GM21447 (cell line): ENCODE measurements around the gene MAPKAPK5.
"Not testable (repeated sequence)": the region's sequence is repeated elsewhere in the genome, so short reads cannot be mapped to it uniquely, and the experiment has no call there.

Source experiments
- ATAC-seq: cut with Tn5 transposase; IDR thresholded peaks from one replicate; pipeline ENCODE4 v1.9.1; 2021; ENCODE audit not compliant: unreplicated experiment

The MAPKAPK5 gene

GRCh38 chr12:111826992-111827391 is 15.0 kb upstream of the MAPKAPK5 start:
- ATAC-seq = no peak

- ATAC-seq = no peak
Measured at GRCh38 chr12:111827907-111828306, 14.1 kb upstream of the MAPKAPK5 start.

GRCh38 chr12:111828338-111828979 is 13.6 kb upstream of the MAPKAPK5 start:
- no peak for ATAC-seq

GRCh38 chr12:111829635-111830034 is 12.4 kb upstream of the MAPKAPK5 start:
- not testable (repeated sequence) for ATAC-seq

- not testable (repeated sequence) for ATAC-seq
Measured at GRCh38 chr12:111834740-111835386, 7.2 kb upstream of the MAPKAPK5 start.

- not testable (repeated sequence) for ATAC-seq
Measured at GRCh38 chr12:111835531-111836181, 6.4 kb upstream of the MAPKAPK5 start.

GRCh38 chr12:111838353-111838752 is 3.7 kb upstream of the MAPKAPK5 start:
- no peak for ATAC-seq

- no peak for ATAC-seq
Measured at GRCh38 chr12:111840807-111841206, 1.2 kb upstream of the MAPKAPK5 start.

- ATAC-seq = peak; percentile 2
Measured at GRCh38 chr12:111841236-111841749, 735 bp upstream of the MAPKAPK5 start.

- peak; percentile 12 for ATAC-seq
Measured at GRCh38 chr12:111842556-111843396, 748 bp downstream of the MAPKAPK5 start.

- ATAC-seq = no peak
Measured at GRCh38 chr12:111846016-111846415, 4.0 kb downstream of the MAPKAPK5 start.

- no peak for ATAC-seq
Measured at GRCh38 chr12:111850526-111850925, 8.5 kb downstream of the MAPKAPK5 start.

- ATAC-seq = no peak
Measured at GRCh38 chr12:111858186-111858585, 16.2 kb downstream of the MAPKAPK5 start.

GRCh38 chr12:111858778-111859177 is 16.8 kb downstream of the MAPKAPK5 start:
- no peak for ATAC-seq

GRCh38 chr12:111864913-111865312 is 22.9 kb downstream of the MAPKAPK5 start:
- no peak for ATAC-seq

- no peak for ATAC-seq
Measured at GRCh38 chr12:111867531-111867930, 25.5 kb downstream of the MAPKAPK5 start.

- ATAC-seq = no peak
Measured at GRCh38 chr12:111868676-111869588, 26.9 kb downstream of the MAPKAPK5 start.

GRCh38 chr12:111869671-111870070 is 27.6 kb downstream of the MAPKAPK5 start:
- no peak for ATAC-seq

GRCh38 chr12:111870216-111870615 is 28.2 kb downstream of the MAPKAPK5 start:
- ATAC-seq = no peak

GRCh38 chr12:111870706-111871105 is 28.7 kb downstream of the MAPKAPK5 start:
- no peak for ATAC-seq
